ENCODE results near the gene DTX2. TPM values are rescaled to one million over a fixed set of nuclear protein-coding genes. Genes with fewer than 3 reads are reported as not detected.
"Not testable (repeated sequence)": the region's sequence is repeated elsewhere in the genome, so short reads cannot be mapped to it uniquely, and the experiment has no call there.

Gene DTX2
- total and polyA plus RNA-seq, 2 of the 4 experiments (the other 2 are of a cell fraction) = 1.8 to 7.7 TPM

- DNase-seq; H3K36me3 ChIP-seq (ENCODE audit: control insufficient read depth, insufficient read depth, low read length); H3K9me1 ChIP-seq (ENCODE audit: insufficient read depth, low read length); H3K4me1 ChIP-seq (ENCODE audit: control insufficient read depth, insufficient read depth, low read length); H3K4me2 ChIP-seq (ENCODE audit: low read depth, low read length); H3K4me3 ChIP-seq (ENCODE audit: insufficient read depth, low read depth, low read length); H2BK5ac ChIP-seq (ENCODE audit: low read depth, low read length, poor library complexity, severe bottlenecking); H3K4ac ChIP-seq (ENCODE audit: low read depth, low read length); H2AK5ac ChIP-seq (ENCODE audit: low read depth, low read length); H3K27ac ChIP-seq (ENCODE audit: insufficient read depth, low read length); H4K5ac ChIP-seq (ENCODE audit: low read depth, low read length); CTCF ChIA-PET; H3K79me1 ChIP-seq (ENCODE audit: low read depth in 1 of 2, low read length in 2 of 2); H3K14ac ChIP-seq (replicated peaks; ENCODE audit: low read depth, low read length); H3K56ac ChIP-seq (ENCODE audit: extremely low read depth, insufficient read depth, low read length); H3K27me3 ChIP-seq (ENCODE audit: control insufficient read depth, insufficient read depth, low read length); H3K9me3 ChIP-seq (ENCODE audit: control insufficient read depth, insufficient read depth, low read length); intact Hi-C loops (cut with micrococcal nuclease); H2AFZ ChIP-seq (replicated peaks; ENCODE audit: low read length, poor library complexity); H2AK9ac ChIP-seq (replicated peaks; ENCODE audit: low read depth, low read length, poor library complexity); H2BK120ac ChIP-seq (ENCODE audit: low read depth, low read length); H2BK20ac ChIP-seq (ENCODE audit: low read depth, low read length); H3K18ac ChIP-seq (ENCODE audit: low read depth, low read length); H4K91ac ChIP-seq (ENCODE audit: insufficient read depth, low read depth, low read length); in situ Hi-C loops (cut with MboI; ENCODE audit: low sequenced_read_pairs); H4K20me1 ChIP-seq (ENCODE audit: insufficient read depth, low read length); H3K23ac ChIP-seq (ENCODE audit: low read depth, low read length); POLR2A ChIA-PET (ENCODE audit: unreplicated experiment); H3K9ac ChIP-seq (ENCODE audit: low read depth, low read length); dilution Hi-C loops (cut with HindIII; ENCODE audit: low sequenced_read_pairs, unreplicated experiment); H2BK15ac ChIP-seq (ENCODE audit: low read depth, low read length); H4K8ac ChIP-seq (ENCODE audit: low read depth in 2 of 2, low read length in 2 of 2): not testable (repeated sequence)
- BruUV-seq (replicated peaks) = TSS peak; percentile 41
- peak; percentile 36 for ATAC-seq (ENCODE audit: low read depth)
- WGBS, 2 experiments (ENCODE audit: extremely low coverage in 2 of 2, insufficient read length in 1 of 2) = no CpG with 5 or more reads among the region's 17 CpGs
Measured at GRCh38 chr7:76462271-76462882, 868 bp downstream of the DTX2 start.

- H3K4ac ChIP-seq (ENCODE audit: low read depth, low read length); H3K36me3 ChIP-seq (ENCODE audit: control insufficient read depth, insufficient read depth, low read length); H4K5ac ChIP-seq (ENCODE audit: low read depth, low read length); BruUV-seq (replicated peaks); CTCF ChIA-PET; H2AK9ac ChIP-seq (replicated peaks; ENCODE audit: low read depth, low read length, poor library complexity); H3K9me3 ChIP-seq (ENCODE audit: control insufficient read depth, insufficient read depth, low read length); H4K91ac ChIP-seq (ENCODE audit: insufficient read depth, low read depth, low read length); H2AFZ ChIP-seq (replicated peaks; ENCODE audit: low read length, poor library complexity); H3K18ac ChIP-seq (ENCODE audit: low read depth, low read length); DNase-seq; H3K56ac ChIP-seq (ENCODE audit: extremely low read depth, insufficient read depth, low read length); H3K9me1 ChIP-seq (ENCODE audit: insufficient read depth, low read length); H2BK20ac ChIP-seq (ENCODE audit: low read depth, low read length); H4K8ac ChIP-seq (ENCODE audit: low read depth in 2 of 2, low read length in 2 of 2); ATAC-seq (ENCODE audit: low read depth); H3K27ac ChIP-seq (ENCODE audit: insufficient read depth, low read length); POLR2A ChIA-PET (ENCODE audit: unreplicated experiment); H2BK120ac ChIP-seq (ENCODE audit: low read depth, low read length); in situ Hi-C loops (cut with MboI; ENCODE audit: low sequenced_read_pairs); H3K4me1 ChIP-seq (ENCODE audit: control insufficient read depth, insufficient read depth, low read length); H3K4me2 ChIP-seq (ENCODE audit: low read depth, low read length); H3K79me1 ChIP-seq (ENCODE audit: low read depth in 1 of 2, low read length in 2 of 2); H3K27me3 ChIP-seq (ENCODE audit: control insufficient read depth, insufficient read depth, low read length); H2BK15ac ChIP-seq (ENCODE audit: low read depth, low read length); H2BK5ac ChIP-seq (ENCODE audit: low read depth, low read length, poor library complexity, severe bottlenecking); H3K4me3 ChIP-seq (ENCODE audit: insufficient read depth, low read depth, low read length); H4K20me1 ChIP-seq (ENCODE audit: insufficient read depth, low read length); H3K14ac ChIP-seq (replicated peaks; ENCODE audit: low read depth, low read length); intact Hi-C loops (cut with micrococcal nuclease); H3K23ac ChIP-seq (ENCODE audit: low read depth, low read length); dilution Hi-C loops (cut with HindIII; ENCODE audit: low sequenced_read_pairs, unreplicated experiment); H2AK5ac ChIP-seq (ENCODE audit: low read depth, low read length); H3K9ac ChIP-seq (ENCODE audit: low read depth, low read length): not testable (repeated sequence)
- no CpG with 5 or more reads among the region's 5 CpGs for WGBS, 2 experiments (ENCODE audit: extremely low coverage in 2 of 2, insufficient read length in 1 of 2)
Measured at GRCh38 chr7:76464959-76465358, 3.5 kb downstream of the DTX2 start.

Measured in IMR-90 (cell line).